Choroid plexus epithelial cell (primary cell): ENCODE measurements around the gene NDUFAF5.

ENCODE experiments used
- DNase-seq: peaks from one replicate; pipeline ENCODE4 v3.0.0-alpha.2; 2010; ENCODE audit warnings: low read depth
- H3K4me3 ChIP-seq: 2 replicates; pipeline ENCODE4 v1.5.1; 2011; ENCODE audit warnings: low read depth, mild to moderate bottlenecking, control low read depth, low read length, moderate library complexity
- TF ChIP-seq, protein P1 (sequence below): conservative IDR thresholded peaks from 2 replicates; pipeline ENCODE4 v1.5.1; 2011; ENCODE audit warnings: low read depth, mild to moderate bottlenecking, control low read depth, inconsistent platforms, low read length, moderate library complexity

NDUFAF5 gene

DNA sequence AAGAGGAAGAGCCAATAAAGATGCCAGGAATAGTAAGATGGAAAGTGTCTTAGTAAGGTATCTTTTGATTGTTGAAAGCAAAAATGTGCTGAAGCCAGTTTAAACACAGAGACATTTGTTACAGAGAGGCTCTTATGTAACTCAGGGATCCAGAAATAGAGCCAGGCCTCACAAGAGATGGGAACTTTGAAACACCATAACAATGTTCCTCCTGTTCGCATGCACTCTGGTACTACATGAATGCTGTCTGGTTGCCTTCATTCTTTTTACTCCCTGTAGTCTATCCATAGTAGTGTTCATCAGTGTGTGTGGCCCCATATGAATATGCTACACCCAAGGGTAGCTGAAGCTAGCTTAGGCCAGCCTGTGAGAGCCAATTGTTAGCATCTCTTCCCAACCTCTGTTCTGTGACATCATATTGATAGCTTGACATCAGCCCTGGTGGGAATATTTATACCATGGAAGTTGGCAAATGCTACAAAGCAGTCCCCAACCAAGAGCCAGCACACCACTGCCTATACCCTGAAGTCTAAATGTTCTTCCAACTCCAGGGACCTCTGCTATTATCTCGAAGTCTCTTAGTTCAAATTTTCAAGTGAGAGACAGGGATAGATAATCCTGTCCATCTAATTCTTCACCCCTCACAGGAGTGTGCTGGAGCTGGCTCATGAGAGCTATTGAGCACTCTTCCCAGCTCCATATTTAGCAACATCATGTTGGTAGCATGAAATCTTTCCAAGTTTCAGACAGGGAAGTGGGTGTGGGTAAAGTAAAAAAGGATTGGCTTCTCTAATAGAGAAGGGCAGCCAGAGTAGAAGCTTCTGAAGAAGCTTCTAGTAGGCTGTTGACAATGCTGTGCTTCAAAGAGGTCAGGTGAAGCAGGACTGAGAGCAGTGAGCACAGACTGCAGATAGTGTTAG lies 7.0 kb downstream of the NDUFAF5 start:
- no peak overlapping the region for H3K4me3 ChIP-seq
- DNase-seq: no peak
- TF ChIP-seq, protein P1, sequence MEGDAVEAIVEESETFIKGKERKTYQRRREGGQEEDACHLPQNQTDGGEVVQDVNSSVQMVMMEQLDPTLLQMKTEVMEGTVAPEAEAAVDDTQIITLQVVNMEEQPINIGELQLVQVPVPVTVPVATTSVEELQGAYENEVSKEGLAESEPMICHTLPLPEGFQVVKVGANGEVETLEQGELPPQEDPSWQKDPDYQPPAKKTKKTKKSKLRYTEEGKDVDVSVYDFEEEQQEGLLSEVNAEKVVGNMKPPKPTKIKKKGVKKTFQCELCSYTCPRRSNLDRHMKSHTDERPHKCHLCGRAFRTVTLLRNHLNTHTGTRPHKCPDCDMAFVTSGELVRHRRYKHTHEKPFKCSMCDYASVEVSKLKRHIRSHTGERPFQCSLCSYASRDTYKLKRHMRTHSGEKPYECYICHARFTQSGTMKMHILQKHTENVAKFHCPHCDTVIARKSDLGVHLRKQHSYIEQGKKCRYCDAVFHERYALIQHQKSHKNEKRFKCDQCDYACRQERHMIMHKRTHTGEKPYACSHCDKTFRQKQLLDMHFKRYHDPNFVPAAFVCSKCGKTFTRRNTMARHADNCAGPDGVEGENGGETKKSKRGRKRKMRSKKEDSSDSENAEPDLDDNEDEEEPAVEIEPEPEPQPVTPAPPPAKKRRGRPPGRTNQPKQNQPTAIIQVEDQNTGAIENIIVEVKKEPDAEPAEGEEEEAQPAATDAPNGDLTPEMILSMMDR: no peak

DNA sequence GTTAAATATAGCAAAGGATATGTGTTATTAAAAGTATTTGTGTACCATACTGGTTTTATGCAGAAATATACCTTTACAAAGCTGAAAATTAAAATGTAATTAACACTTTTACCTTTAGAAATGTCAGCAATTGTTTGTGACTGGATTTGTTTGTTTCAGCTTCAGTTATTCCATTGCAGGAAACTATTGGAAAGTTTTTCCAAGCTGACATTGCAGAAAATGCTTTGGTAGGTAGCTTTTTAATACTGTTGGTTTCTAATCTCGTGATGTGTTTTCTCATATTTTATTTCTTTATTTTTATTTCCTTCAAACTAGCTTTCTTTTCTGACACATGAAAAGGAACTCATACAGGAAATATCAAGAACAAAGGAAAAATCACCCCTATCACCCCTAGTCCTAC lies 8.2 kb downstream of the NDUFAF5 start:
- TF ChIP-seq, protein P1: no peak
- no peak overlapping the region for H3K4me3 ChIP-seq
- no peak for DNase-seq

DNA sequence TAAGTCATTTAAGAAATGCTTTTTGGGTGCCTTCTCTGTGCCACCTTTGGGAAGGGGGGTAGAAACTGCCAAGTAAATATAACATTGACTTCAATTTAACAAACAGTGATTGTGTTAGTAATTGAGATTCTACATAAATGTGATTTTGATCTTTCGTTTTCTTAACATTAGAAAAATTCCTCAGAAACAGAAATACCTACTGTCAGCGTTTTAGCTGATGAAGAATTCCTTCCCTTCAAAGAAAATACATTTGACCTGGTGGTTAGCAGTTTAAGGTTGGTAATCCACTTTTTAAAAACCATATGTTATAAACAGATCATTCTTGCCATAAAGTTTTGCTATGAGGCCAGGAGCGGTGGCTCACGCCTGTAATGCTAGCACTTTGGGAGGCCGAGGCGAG lies 9.8 kb downstream of the NDUFAF5 start:
- no peak for DNase-seq
- TF ChIP-seq, protein P1: no peak
- no peak overlapping the region for H3K4me3 ChIP-seq

DNA sequence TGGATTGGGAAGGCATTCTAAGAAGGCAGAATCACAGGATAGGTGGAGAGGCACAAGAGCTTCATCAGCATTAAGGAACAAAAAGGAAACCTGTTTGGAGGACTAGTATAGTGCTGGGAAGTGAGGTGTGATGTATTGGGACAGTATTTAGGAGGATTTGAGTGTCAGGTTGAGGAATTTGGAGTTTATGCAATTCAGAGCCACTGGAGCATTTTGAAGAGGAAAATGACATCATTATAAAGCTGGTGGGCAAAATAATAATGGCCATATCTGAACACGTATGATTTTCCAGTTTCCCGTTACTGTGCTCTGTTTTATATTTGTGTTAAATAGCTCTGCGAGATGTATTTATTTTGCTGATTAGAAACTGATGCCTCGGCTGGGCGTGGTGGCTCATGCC lies 14.2 kb downstream of the NDUFAF5 start:
- no peak for DNase-seq
- TF ChIP-seq, protein P1: no peak
- H3K4me3 ChIP-seq: no peak overlapping the region

DNA sequence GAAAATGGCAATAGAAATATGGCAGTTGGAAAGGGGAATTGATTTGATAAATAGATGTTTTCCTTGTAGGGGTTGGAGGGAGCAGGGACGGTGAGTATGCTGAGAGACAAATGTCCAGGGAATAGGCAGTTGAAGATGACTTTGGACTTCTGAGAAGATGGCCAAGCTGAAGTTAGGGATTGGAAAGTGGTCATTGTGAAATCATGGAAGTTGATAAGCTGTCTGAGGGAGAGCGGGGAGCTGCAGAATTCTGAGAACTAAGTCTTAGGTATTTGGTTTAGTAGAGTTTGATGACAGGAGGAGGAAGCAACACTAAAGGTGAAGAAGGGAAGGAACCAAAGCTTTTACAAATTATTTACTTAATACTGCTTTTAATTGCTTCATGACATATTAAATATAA lies 15.1 kb downstream of the NDUFAF5 start:
- DNase-seq: no peak
- H3K4me3 ChIP-seq: no peak overlapping the region
- TF ChIP-seq, protein P1: no peak

DNA sequence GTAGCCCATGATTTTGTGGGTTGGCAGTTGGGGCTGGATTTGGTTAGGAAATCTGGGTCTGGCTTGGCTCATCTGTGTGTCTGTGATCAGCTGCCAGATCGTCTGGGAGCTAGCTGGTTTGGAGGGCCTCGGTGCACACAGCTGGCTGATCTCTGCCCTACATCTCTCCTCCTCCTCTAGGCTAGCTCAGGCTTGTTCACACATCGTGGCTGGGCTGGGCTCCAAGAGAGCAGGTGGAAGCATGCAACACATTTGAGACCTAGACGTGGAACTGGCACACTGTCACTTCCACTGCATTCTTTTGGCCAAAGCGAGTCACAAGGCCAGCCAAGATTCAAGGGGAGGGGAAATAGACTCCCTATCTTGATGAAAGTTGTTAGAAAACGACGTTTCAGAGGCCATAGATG lies 15.9 kb downstream of the NDUFAF5 start:
- peak; percentile 91 for DNase-seq
- no peak overlapping the region for H3K4me3 ChIP-seq
- TF ChIP-seq, protein P1: no peak

DNA sequence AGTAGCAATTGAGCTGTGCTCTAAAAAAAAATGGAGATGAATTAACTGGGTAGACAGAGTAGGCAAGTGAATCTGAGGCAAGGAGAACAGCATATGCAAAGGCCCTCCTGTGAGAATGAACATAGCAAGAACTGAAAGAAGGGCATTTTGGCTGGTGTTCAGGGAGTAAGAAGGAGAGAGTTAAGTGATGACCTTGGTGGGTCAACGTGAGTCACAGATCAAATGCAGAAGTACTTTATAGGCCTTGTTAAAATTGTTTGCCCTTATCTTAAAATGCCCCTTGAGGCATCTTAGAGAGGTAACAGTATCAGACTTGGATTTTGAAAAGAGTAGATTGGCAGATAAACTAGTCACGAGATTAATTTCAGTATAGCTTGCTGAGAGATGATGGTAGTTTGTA lies 24.5 kb downstream of the NDUFAF5 start:
- no peak overlapping the region for H3K4me3 ChIP-seq
- TF ChIP-seq, protein P1: no peak
- no peak for DNase-seq
